Right renal cortex interstitium (tissue), 3 donors: ENCODE results near the gene AFF2. TPM values are rescaled to one million over a fixed set of nuclear protein-coding genes. Genes with fewer than 3 reads are reported as not detected.

Experiments used
- DNase-seq, 3 donors: peaks; one replicate each; pipeline ENCODE4 v3.0.0-alpha.2; 2013; ENCODE audit warnings: low read depth in 3 of 3, low spot score in 2 of 3
- polyA plus RNA-seq, 3 donors: library from polyadenylated mRNA; unstranded; fragments of 120-200 nt; gene quantifications; one replicate each; pipeline ENCODE4 v1.2.1, GENCODE V29; 2013; ENCODE audit not compliant: insufficient read length in 3 of 3

Gene AFF2
- polyA plus RNA-seq, 3 donors = 4.8 to 5.6 (median 5.6) TPM

DNA sequence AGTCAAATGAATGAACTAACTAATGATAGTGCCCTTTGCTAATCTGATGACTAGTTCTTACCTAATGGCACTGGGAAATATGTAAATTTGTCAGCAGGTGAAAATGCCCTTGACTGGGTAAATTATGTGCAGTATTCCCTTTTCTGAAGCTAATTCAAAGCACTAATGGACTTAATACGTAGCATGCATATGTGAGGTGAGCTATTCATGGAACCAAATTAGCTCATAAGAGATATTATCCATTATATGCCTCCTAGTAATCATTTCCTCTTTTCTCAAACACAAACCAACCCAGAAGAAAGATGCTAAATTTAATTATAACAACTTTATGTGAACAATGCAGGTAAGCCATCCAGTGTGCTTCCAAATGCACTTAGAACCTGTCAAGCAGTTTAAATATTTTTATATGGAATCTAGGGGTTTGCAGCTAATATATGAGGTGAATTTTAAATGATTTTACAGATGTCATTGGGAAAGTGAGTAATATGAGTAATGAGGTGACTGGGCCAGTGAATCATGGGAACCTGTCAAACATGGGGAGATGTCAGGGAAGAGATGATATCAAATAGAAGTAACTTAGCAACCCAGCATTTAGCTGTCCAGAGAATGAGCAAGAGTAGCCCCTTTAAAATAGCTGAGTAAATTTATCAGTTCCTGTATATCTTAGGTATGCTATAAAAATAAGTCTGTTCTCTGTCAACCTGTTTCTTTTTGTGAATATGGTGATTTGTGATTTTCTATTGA is 315.0 kb downstream of the AFF2 start:
- no peak for DNase-seq

DNA sequence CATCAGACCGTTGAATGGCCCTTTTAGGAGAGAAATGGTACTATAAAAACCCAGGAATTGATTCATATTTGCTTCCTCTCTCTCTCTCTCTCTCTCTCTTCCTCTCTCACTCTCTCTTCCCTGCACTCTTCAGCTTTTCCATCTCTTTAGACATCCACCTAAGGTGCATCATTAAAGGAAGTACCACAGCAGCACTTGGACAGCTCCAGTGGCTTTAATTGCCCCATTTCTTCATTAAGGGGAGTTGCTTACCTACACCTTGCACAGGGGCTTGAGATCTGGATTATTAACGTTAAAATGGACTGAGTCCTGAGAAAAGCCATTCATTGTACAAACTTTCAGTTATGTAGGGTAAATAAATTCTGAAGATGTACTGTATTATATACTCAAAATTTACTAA is 323.6 kb downstream of the AFF2 start:
- DNase-seq = no peak

DNA sequence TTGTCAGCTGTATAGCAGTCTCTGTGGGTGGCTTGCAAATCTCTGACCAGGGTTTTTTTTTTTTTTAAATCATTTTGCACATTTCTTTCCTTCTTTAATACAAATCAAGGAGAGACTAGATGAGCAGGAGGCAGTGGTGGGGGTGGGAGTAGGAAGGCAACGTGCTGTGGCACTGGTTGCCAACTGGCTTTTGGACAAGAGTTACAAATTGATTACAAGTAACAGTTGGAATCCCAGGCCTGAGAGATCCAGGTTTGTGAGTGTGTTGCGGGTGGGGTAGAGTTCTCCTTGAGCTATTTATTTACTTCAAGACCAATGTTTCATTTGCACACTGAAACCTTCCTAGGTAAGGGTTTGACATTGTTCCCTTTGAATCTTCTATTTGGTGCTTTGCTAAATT is 325.3 kb downstream of the AFF2 start:
- DNase-seq = no peak

DNA sequence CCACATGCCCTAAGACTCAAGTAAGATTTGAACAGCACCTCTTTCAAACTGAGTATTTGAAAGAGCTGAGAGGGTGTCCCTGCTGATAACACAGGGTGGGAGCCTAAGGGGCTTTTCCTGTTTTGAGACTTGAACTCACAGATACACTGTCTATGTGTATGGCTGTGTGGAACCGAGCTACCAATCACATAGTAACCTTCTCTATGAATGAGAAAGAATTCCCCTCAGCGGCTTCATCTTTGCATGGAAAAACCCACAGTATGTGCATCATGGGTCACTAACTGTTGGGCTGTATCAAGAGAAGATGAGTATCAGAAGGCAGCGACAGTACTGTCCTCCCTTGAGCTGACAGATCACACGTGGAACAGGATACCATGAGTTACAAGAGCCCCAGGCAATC is 336.3 kb downstream of the AFF2 start:
- no peak for DNase-seq

- DNase-seq = no peak
These were observed 350.2 kb downstream of the AFF2 start for GRCh38 chrX:148850631-148851030.

DNA sequence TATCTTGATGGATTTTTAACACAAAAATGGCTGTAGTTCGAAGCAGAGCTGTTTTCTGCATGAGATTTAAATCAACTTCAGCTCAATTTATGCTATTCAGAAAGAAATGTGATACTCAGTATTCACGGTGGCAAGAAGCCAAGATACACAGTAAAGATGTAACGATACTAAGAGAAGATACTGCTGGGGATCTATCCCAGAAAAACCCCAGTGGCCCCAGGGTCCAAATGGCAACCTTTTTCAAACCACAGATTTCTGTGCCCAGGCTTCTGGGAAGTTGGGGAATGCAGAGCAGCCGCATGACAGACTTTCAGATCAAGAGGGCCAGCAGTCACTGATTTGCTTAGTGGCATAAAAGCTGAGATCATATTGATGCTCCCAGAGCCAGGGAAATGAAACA is 353.9 kb downstream of the AFF2 start:
- DNase-seq = no peak

DNA sequence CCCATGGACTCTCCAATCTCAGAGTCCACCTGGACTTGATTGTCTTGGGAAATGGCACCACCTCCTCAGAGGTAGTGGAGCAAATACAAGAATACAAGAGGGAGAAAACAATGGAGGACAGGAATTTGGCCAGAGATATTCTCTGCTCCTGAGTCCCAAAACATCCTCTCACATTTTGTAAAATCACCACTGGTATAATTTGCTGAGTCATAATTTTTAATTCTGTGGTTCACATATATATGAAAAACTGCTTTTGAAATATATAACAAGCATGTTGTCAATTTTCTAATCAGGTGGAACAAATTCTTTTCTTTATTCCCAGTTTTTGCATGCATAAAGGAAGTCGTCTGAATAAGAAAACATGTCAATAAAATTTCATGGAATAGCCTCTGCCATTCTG is 356.1 kb downstream of the AFF2 start:
- DNase-seq = no peak

- DNase-seq = no peak
These were observed 365.1 kb downstream of the AFF2 start for GRCh38 chrX:148865277-148866210.

DNA sequence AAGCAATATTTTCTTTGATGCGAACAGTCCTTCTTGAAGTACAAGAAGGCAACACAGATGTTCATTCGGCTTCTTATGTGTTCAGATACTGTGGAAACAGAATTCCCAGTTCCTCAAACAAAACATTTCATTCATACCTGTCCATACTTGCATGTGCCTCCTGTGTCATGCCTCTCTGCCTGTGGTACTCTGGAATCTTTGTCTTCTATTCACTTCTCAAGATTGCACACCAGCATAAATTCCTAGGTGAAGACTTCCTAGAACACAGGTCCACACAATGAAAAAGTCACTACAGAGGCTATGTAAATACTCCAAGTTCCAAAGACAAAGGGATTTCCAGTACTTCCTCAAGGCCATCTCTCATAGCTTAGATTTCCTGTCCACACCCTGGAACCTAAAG is 367.2 kb downstream of the AFF2 start:
- no peak for DNase-seq

DNA sequence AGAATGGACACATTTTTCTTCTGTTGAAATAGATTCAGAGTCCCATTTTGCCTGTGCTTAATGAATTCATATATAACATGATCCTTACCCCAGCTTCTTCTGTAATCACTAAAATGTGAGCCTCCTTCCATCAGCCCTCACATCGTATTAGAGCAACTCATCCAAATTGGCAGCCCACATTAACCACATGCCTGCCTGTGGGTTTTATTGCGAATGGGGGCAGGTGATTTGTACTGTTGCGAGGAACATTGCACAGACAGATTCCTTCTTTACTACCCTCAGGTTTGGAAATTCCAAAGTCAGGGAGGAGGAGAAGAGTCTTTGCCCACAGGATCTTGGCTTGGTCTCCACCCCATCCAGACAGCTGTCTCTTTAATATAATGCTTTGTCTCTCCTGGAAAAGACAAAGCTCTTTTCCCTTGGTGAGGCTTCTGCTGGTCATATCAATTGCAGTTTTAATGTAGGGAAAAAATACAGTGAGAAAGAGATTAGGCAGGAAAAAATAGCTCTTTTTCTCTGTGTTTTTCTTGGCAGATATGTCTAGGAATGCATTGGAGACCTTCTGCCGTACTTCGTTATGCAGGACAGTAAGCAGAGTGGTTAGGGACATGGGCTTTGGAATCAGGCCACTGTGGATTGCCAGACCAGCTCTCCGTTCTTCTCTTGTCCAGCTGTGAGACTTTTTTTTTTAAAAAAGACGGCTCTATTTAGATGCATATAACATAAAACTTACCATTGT is 371.2 kb downstream of the AFF2 start:
- DNase-seq = no peak

DNA sequence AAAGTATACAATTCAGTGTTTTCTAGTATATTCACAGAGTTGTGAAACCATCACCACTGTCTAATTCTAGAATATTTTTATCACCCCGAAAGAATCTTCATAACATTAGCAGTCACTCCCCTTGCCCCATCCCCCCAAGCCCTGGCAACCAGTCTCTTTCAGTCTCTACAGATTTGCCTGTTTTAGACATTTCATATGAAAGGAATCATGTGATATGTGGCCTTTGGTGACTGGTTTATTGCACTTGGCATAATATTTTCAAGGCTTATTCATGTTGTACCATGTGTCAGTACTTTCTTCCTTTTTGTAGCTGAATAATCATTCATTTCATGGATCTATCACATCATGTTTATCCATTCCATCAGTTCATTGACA is 371.7 kb downstream of the AFF2 start:
- no peak for DNase-seq

DNA sequence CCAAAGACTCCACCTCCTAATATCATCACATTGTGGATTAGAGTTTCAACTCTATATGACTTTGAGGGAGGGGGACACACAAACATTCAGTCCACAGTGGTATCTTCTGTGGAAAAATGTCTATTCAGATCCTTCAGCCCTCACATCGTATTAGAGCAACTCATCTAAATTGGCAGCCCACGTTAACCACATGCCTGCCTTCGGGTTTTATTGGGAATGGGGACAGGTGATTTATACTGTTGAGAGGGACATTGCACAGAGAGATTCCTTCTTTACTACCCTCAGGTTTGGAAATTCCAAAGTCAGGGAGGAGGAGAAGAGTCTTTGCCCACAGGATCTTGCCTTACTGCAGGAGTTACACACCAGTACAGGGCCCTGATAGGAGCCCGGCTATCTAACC is 372.5 kb downstream of the AFF2 start:
- no peak for DNase-seq

DNA sequence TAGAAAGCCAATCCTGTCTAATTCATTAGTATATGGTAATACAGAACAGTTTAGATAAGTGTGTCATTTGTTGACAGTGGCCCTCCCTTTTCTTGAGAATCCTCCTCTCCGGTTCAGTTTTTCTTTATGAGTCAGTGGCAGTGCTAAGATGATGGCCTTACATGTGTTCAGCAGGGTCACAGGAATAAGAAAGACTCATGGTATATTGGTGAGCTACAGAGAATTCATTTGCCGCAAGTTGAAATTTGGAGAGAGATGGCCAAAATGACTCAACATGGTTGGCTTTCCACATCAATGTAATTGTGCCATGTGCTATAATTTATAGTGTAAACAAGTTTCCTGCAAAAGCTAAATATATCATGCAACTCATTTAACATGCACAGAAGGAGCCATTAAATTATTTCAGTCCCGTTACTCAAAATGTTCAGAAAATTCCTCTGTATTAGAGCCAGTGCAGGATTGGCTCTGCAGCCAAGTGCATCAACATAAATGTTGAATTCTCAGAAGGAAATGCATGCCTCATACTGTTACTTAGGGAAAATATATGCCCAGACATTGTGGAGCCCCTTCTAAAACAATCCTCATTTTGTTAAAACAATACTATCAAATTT is 374.3 kb downstream of the AFF2 start:
- no peak for DNase-seq

- no peak for DNase-seq
These were observed 378.0 kb downstream of the AFF2 start for GRCh38 chrX:148878371-148878770.

GRCh38 chrX:148885203-148885602 is 384.8 kb downstream of the AFF2 start:
- no peak for DNase-seq

DNA sequence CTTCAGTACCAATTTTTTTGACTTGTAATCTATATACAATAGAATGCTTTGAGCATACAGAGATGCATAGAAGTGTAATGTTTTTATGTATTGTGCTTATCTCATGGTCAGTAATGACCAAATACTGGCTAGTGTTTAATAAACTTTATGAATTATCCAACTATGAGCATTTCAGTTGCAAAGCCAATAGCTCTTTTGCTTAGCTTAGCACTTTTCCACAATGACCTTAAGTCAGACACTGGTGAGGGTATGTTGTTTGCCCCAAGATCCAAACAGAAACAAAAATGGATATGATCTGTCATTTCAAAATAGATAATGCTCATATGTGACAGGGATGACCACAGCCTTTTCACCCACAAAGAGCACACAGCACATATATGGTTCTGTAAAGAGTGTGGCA is 393.0 kb downstream of the AFF2 start:
- DNase-seq = no peak

DNA sequence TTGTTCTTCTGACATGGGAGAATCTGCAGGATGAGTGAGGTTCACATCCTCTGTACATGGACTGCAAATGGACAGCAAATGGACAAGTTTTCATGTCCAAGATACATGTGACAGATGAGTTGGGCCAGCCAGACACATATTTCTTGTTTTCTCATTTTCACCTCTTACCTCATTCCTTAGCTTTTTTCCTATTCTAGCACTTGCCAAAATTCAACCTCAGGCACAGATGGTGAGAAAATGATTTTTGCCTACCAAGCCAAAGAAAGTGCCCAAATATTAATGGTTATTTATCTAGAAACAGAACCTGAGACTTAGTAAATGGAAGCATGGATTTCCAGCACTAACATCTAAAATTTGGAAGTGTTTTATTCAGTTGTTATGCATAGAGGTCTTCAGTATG is 402.2 kb downstream of the AFF2 start:
- no peak for DNase-seq

GRCh38 chrX:148903176-148903575 is 402.8 kb downstream of the AFF2 start:
- no peak for DNase-seq

GRCh38 chrX:148904421-148905111 is 404.1 kb downstream of the AFF2 start:
- no peak for DNase-seq

GRCh38 chrX:148905400-148905799 is 405.0 kb downstream of the AFF2 start:
- DNase-seq = no peak
